HepG2 (cell line): Measurements from ENCODE around the gene ZG16.

ENCODE experiments used
- EP300 ChIP-seq, 3 experiments: sonication (generic) in 1 of 3; formaldehyde crosslinking in 1 of 3; IDR thresholded peaks; 2 replicates each; pipeline versions ENCODE4 v1.5.1 to v1.6.1; 2011 to 2020; ENCODE audit warnings: low read depth in 2 of 3, low read length in 2 of 3, borderline replicate concordance in 1 of 3, improper control_type of control experiment in 1 of 3, mild to moderate bottlenecking in 1 of 3, missing genetic modification reagents in 1 of 3, moderate library complexity in 1 of 3
- EZH2 ChIP-seq: conservative IDR thresholded peaks from 2 replicates; pipeline ENCODE4 v1.6.1; 2012; ENCODE audit warnings: mild to moderate bottlenecking, low read depth, low read length, moderate library complexity
- HOXA9 ChIP-seq: sonication (generic); formaldehyde crosslinking; IDR thresholded peaks from 2 replicates; pipeline ENCODE4 v1.8.1; 2022; ENCODE audit warnings: missing genetic modification reagents, mild to moderate bottlenecking, moderate library complexity, borderline replicate concordance
- SP1 ChIP-seq, 2 experiments: fragments of 450-650 bp in 1 of 2; sonication (generic) in 1 of 2; formaldehyde crosslinking in 1 of 2; IDR thresholded peaks; 2 replicates each; pipeline versions ENCODE4 v1.4.0 to v1.6.1; 2016 to 2020; ENCODE audit warnings: missing genetic modification reagents in 1 of 2
- ZNF513 ChIP-seq: sonication (generic); formaldehyde crosslinking; conservative IDR thresholded peaks from 2 replicates; pipeline ENCODE4 v1.5.0; 2020; ENCODE audit warnings: missing genetic modification reagents

- TF ChIP-seq ZNF513 = no peak
- TF ChIP-seq HOXA9 = no peak
- no peak for TF ChIP-seq EP300 (IDR thresholded peaks at IDR 0.05; ENCODE audit: low read depth in 2 of 2, low read length in 2 of 2)
- no peak for TF ChIP-seq EP300 (CRISPR knock-in tag; IDR thresholded peaks at IDR 0.05; ENCODE audit: borderline replicate concordance)
- TF ChIP-seq SP1 (IDR thresholded peaks at IDR 0.05) = no peak
- no peak for TF ChIP-seq SP1 (CRISPR knock-in tag; IDR thresholded peaks at IDR 0.05)
- no peak for TF ChIP-seq EZH2
Observed at GRCh38 chr16:29815032-29815721, 37.1 kb downstream of the ZG16 start.
